RPMI8226 (cell line): ENCODE data around the gene AK8.

Experiments
- DNase-seq: peaks from one replicate; pipeline ENCODE4 v3.0.0-alpha.2; 2015

AK8 gene, protein sequence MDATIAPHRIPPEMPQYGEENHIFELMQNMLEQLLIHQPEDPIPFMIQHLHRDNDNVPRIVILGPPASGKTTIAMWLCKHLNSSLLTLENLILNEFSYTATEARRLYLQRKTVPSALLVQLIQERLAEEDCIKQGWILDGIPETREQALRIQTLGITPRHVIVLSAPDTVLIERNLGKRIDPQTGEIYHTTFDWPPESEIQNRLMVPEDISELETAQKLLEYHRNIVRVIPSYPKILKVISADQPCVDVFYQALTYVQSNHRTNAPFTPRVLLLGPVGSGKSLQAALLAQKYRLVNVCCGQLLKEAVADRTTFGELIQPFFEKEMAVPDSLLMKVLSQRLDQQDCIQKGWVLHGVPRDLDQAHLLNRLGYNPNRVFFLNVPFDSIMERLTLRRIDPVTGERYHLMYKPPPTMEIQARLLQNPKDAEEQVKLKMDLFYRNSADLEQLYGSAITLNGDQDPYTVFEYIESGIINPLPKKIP

DNA sequence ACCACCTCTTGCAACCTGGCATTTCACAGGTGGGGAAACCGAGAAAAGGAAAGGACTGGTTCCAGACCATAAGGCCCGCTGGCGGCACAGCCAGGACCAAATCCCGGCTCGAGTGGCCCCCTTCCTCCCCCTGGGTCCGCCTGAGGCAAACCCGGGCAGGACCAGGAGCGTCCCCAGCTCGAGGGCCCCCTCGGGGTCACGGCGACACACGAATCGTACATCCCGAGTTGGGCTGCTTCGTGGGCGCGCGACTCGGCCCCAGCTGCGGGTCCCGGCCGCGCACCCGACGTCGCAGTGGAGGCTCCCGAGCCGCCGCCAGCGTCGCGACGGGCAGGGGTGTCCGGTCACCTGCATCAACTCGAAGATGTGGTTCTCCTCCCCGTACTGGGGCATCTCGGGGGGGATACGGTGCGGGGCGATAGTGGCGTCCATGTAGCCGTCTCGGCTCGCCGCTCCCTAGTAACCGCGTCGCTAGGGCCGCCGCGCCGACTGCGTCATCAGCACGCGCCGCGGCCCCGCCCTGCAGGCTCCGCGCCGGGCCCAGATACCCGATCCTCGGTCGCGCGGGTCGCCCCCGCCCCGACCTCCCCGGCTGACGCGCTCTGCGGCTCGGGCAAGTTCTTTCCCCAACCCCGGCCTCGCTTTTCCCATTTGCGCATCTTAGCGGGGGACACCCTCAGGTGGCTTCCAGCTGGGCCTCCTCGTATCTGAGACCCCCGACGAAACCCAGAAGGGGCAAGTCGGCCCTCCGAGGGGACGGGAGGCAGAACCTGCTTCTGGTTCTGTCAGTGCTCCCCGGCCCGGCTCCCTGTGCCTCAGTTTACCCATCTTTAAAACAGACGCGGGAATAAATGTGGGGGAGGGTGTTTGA, at the start of gene AK8:
Gene AK8 (minus strand): TSS at position 461 of the 871 bp plus-strand sequence. CDS start 29 bp downstream, at position 432.
- DNase-seq, result peak; percentile 87

DNA sequence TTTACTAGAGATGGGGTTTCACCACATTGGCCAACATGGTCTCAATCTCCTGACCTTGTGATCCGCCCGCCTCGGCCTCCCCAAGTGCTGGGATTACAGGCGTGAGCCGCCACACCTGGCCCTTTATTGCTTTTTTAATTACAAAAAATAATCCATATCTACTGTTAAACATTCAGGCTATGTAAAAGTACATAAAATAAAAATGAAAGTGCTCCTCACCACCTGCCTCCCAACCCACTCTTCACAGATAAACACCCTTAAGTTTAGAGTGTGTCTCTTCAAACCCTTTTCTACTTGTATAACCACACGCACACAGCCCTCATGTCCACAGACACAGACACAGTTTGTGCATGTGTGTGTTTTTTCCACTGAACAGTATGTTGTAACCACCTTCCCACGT, 49.6 kb upstream of the AK8 start:
- DNase-seq, result no peak

DNA sequence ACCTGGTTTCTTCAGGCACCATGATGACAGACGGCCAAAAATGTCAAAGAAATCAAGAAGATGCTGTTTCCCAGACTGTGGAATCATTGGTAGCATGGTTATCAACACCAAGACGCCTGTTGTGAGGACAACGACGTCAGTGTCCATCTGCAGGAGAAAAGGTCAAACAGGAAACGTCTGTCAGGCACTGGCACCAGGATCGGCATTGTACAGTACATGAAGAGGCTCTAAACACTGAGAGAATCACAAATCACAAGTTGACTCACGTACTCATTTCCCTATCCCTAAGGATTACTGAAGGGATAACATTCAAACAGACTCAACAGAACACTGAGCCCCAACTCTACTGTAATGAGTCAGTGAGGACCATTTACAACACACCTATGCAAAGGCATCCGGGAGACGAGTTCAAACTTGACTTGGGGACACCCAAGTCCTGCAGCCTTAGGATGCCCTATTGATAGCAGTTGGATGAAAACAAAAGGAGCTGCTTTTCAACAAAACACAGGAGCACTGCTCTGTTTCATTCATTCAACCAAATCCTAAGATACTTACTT, 45.3 kb upstream of the AK8 start:
- DNase-seq, result no peak

DNA sequence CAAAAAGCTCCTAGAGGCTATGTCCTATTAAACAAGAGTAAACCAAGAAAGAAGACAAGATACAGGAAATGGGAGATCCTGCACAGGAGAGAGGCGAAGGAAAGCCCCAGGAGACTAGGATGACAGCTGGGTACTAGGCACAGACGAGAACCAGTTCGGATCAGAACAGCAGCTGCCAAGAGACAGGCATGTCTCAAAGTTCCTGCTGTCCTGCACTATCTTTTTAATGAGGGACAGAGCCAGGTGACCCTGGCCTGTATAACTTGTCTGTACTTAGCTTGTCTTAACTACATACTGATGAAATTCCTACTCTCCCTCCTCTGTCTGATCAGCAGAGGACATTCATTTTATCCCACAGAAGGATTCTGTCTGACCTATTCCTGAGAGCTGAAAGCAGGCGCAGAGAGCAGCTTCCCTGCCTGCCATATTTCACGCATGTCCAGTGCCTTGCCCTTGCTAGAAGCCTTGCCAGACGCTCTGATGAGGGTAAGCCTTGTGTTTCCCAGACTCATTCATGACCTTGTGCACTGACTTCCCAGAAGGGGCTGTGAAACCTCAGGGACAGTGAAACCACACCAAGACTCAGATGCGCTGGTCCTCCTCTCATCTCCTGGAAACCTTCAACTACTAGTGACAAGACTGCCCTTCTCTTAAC, 41.7 kb upstream of the AK8 start:
- no peak for DNase-seq

DNA sequence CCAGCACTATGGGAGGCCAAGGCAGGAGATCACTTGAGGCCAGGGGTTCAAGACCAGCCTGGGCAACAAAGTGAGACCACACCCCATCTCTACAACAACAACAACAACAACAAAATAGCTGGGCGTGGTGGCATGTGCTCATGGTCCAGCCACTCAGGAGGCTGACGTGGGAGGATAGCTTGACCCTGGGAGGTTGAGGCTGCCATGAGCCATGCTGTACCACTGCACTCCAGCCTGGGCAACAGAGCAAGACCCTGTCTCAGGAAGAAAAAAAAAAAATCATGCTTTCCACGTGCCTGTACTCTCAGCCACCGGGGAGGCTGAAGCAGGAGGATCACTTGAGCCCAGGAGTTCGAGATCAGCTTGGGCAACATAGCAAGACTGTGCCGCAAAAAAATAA, 36.8 kb upstream of the AK8 start:
- DNase-seq, result no peak

DNA sequence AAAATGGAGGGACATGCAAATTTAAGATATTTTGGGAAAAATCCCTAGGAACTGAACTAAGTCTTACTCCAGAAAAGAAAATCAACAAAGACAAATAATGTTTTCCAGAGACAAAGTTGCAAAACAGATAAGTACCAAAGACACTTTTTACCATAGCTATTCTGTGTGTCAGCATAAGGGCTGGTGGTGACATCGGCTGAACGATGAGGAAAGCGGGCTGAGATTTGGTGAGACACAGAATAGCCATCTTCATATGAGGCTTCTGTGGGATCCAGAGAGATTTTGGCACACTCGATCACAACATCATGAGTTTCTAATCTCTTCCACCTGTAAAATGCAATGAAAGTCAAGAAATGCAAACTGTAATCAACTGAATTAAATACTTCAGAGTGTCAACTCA, 34.0 kb upstream of the AK8 start:
- no peak for DNase-seq

DNA sequence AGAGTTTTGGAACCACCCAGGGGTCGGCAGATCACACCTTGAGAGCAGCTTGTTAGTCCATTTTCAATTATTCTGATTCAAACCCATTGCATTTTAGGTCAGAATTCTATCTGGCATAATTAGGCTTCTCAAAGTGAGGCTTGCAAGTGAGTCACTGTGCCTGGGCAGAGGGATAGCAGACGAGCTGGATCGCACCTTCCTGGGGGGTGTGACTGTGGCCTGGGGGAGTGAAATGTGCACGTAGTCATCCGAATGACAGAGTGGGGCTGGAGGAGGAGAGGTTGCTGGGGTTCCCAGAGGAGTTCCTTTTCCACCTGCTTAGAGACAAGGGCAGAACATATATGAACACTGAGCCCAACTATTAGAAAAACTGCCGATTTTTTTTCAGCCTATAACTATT, 32.3 kb upstream of the AK8 start:
- no peak for DNase-seq

DNA sequence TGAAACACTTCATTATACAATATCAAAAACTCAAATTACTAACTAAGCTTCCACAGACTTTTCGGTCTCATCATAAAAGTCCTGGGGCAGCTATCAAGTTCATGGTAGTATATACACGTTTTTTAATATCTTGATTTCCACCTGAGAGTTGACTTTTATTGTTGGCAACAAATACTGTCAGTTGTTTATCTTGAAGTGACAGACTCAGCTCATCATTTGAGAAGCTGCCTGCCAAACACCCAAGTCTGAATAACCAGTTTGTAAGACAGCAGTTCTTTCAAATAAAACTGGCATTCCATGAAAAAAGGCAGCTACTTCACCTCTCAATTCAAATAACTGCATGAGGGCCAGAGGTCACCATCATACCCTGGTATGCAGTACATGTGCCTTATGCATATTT, 31.2 kb upstream of the AK8 start:
- DNase-seq, result no peak

DNA sequence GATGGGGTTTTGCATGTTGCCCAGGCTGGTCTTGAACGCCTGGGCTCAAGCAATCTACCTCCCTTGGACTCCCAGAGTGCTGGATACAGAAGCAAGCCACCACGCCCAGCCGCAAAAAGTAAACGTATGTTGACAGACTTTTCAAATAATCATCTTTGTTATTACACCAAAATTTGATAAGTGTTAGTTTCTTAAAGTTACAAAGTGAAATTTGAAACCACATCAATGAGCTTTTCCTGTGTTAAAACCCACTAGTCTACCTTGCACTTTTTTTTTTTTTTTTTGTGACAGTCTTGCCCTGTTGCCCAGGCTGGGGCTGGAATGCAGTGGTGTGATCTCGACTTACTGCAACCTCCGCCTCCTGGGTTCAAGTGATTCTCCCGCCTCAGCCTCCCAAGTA, 30.6 kb upstream of the AK8 start:
- no peak for DNase-seq

DNA sequence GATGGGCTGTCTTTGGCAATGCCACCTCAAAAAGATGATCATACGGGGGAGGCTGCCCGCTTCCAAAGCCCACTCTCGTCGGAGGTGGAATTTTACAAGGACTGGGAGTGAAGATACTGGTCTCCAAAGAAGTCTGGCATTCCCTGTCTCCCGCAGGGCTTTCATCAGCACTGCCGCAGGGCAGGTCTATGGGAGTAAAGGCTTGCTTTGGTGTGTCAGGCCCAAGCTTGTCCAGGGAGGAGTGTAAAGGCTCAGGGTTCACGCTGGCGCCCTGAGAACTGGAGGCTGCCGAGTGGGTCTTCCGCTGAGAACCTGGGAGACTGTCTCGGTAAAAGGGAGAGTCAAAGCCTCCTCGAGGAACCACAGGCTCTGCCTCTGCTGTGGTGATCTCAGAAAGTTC, 27.6 kb upstream of the AK8 start:
- DNase-seq, result no peak

DNA sequence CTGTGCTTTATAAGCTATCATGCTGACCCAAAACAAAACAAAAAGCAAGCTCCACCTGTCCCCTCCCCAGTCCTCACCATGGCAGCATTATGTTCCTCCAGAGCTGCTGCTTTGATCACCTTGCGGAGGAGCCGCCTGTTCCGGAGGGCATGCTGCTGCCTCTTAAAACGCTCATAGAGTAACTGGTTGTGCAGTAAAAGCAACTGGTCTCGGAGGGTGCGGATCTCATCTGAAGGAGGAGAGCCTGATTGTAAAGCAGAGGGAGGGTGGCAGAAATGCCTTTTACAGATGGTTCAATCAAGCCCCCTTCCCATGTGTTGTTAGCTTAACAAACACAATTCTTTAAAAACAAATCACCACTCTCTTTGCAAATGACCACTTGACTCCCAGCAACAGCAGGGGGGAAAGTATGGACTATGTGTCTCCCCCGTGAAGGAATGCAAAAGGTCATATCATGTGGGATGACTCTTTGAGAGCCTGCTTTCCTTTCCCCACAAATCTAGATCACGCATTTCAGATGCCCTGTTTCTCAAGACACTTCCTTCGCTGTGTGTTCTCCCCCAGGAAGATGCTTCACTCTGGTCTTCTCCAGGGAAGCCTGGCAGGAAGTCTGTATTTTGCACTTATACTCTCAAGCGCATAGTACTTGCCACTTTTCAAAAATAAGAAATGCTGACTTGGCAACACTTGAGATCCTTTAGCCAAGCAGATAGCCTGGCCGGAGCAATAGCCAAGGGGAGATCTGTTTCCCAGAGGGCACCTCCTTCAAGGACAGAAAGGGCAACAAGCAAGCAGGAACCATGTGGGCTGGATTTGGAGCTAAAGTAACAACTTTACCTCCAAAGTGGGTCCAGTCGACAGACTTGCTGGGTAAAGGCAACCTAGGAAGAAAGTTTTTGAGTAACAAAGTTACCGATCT, 25.7 kb upstream of the AK8 start:
- no peak for DNase-seq

DNA sequence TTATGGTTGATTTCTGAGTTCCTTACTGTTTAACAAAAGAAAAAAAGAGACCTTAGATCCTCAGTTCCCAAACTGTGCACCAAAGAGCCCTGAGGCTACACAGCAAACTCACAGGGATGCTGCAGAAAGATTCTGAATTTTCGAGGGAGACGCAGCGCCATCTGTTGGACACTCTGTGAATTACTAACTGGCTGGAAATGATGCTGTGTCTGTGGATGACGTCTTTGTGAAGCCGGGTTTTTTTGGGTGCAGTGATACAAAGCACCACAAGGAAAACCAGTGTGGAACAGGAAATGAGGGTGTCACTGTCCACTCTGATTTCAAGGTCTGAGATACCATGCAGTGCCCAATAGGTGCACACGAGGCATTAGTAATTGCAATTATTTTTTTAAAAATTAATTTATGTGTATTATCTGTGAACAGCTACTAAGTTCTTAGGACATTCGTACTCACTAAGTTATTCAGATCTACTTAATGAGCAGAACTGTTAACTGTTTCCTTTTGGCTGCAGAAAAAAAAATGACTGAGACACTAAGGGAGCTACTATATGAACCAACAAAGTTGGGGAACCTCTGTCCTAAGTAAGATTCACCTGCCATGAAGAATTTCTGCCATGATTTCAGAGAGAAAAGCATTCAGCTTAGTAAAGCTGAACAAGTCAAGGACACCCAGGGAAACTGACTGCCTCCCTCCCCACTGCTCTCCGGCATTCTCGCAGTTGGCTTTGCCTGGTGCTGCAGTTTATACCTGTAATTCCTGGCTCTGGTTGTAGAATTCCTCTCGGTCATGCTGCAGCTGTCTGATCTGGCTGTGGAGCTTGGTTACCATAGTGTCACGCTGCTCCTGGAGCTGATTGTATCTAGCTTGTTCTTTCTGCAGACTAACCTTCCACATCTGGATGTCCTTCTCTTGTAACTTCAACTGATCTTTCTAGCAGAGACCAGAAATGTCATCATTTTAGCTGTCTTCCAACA, 24.1 kb upstream of the AK8 start:
- peak; percentile 85 for DNase-seq

DNA sequence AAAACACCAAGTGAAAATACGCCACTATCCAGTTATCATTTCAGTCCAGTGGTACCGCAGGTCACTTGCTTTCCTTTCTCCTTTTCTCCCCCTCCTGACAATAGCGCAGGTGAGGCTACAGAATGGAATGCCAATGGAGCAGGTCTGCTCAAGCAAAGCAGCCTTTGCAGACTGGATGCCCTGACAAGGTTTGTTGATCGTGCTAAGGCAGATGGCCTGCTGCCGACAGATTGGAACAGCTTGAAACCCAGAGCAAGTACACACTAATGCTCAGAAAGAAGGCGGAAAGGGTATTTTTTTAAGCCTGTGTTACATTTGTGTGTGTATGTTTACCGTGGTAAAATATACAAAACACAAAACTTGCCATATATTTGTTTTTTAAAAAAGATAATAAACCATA, 20.0 kb upstream of the AK8 start:
- no peak for DNase-seq

DNA sequence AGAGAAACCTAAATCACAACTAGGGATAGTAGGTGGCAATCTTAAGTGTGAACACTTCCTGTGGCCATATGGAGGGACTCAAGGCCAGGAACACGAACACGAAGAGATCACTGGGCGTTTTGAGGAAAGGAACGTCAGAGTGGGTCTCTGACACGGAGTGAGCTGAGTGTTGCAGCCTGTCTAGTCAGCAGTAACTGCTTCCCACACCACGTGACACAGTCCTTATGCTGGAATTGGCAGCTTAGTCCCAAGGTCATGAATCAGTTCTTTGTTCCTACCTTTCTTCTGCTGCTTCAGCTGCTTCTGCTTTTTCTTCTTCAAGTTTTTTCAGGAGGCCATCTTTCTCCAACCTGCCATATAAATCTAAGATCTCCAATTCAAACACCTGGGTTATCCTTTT, 18.8 kb upstream of the AK8 start:
- DNase-seq, result no peak

DNA sequence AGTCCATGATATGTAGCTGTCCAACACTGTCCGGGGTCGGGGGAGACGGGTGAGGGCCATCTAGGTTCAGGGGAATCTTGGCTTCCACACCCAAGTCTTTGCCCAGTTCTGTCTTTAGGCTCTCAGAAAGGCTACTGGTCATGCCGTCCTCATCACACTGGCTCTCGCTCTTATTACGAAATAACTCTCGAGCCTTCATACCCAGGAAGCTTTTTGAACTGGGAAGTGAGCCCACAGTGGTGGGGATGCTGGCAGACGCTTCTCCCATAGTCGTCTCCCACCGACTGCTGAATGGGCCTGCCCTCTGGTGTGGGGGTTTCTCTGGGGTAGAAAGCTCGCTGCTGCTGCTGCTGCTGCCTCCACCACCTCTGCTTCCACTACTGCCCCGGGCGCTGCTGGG, 18.2 kb upstream of the AK8 start:
- no peak for DNase-seq

DNA sequence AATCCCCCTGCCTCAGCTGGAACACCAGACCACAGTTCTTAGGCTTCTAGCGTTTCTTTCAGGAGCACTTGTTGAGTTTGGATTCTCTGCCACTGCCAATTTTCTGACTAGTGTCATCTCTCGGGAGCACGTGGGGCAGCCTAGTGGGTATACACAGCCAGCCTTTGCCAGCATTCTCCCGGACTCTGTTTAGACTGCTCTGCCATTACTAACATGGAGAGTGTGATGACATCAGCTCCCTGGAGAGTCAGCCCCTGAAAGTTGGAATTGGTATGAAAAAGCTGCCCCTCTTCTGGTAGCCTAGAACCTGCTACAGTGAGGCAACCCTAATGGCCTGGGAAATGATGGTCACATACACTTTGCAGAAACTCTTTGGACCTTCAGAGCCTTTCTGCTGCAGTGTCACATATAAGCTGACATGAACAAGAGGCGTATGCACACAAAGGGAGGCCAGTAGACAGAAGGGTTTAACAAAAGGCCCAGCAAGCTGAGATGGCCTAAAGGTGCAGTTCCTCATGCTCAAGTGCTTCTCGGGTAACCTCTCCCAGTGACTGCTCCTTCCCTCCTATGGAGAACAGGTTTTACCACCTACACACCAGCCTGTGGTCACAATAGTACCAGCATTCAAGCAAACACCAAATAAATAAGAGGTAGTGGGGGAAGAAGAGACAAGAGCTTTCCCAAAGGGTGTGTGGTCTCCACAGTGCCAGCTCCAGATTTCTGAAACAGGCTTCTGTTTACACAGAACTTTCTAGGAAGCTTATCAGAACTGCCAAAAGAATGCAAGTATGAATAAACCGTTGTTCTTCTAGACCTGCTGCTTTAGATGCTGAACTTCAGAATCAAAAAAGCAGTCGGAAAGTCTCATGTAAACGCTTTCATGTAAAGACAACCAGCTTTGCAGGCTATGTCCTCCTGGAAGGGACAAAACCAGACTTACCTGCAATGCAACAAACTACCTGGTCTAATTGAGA, 17.1 kb upstream of the AK8 start:
- no peak for DNase-seq

DNA sequence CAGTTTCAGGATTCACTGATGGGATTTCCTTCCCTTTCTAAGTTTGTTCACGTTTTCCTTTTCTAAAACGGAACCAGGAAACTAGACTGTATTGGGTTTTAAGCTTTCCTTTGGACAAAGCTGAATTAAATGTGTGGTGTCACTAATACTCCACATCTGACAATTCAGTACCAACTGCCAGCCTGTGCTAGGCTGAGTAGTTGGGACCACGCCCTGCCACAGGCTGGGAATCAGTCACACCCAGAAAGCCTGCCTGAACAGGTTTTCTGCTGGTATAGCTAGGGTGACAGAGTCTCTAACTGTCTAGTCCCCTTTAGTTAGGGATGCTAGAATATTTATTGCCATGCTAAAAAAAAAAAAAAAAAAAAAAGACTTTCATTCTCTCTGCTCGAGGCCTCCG, 16.3 kb upstream of the AK8 start:
- no peak for DNase-seq

DNA sequence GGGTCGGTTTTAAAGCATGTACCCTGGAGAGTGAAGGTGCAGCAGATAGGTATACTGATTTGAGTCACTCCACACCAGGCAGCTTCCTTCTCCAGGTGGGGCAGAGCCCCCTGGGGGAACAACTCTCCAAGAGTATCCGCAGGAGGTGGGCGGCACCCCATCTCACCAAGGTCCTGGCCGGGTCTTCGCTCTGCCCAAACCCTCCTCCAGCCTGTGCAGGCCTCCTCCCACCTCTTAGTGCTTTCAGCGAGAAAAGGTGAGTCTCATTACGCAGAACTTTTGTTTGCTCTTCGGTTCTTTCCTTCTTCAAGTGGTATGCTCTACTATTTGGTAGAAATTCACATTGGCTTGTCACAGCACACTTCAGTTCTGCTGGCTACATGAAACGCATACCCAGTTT, 14.3 kb upstream of the AK8 start:
- no peak for DNase-seq

DNA sequence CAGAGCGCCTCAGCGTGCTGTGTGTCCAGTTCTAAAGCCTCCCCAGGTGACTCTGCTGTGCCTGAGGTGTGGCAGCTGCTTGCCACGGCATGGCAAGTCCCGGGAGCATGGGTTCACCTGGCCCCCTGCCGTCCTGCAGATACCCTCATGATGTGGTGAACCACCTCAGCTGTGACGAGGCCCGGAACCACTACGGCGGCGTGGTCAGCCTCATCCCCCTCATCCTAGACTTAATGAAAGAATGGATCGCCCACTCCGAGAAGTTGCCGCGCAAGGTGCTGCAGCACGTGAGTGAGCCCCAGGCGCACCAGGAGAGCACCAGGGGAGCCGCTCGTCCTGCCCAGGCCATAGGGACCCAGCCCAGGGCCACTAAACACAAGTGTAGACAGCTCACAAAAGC, 10.1 kb upstream of the AK8 start:
- no peak for DNase-seq
